GM19438 (cell line): Measurements from ENCODE around the gene MGA.

Experiments used
- ATAC-seq: cut with Tn5 transposase; IDR thresholded peaks from one replicate; pipeline ENCODE4 v1.9.1; 2021; ENCODE audit warnings: low read depth; ENCODE audit not compliant: unreplicated experiment

The MGA gene

DNA sequence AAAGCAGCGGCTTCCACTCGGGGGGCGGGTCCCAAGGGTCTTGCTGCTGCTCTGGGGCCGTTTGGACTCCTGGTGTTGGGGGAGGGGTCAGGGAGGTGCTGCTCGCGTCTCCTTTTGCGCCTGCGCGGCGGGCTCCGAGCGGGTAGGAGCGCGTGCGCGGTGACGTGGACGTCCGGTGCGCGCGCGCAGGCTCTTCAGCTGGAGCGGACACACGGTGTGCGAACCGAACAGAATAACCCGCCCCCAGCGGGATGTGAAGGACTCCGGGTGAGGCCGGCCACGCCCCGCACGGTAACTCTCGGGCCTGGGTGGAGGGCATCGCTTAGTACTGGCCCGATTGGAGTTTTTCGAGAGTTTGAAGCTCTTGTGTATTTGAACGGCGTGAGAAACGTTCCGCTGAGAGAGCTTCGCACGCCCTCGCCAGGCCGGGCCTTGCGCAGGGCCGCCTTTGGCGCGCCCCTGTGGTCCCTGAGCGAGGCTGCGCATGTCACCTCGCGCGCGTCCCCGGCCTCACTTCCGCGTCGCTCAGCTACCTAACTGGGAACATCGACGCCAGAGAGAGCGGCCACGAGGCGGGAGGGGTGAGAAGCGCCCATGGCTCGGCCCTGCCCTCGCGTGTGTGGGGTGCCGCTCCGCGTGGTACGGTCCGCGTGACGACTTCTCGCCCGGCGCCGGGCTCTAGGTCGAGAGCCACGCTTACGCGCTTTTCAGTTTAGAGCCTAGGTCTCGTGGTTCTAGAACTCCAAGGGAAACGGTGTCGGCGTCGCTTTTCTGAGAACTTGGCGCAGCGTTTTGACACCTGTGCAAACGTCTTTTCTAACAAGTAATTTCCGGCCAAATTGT, at the start of gene MGA:
MGA (plus strand) TSS at position 171 of the 843 bp plus-strand sequence.
- ATAC-seq: peak; percentile 67

DNA sequence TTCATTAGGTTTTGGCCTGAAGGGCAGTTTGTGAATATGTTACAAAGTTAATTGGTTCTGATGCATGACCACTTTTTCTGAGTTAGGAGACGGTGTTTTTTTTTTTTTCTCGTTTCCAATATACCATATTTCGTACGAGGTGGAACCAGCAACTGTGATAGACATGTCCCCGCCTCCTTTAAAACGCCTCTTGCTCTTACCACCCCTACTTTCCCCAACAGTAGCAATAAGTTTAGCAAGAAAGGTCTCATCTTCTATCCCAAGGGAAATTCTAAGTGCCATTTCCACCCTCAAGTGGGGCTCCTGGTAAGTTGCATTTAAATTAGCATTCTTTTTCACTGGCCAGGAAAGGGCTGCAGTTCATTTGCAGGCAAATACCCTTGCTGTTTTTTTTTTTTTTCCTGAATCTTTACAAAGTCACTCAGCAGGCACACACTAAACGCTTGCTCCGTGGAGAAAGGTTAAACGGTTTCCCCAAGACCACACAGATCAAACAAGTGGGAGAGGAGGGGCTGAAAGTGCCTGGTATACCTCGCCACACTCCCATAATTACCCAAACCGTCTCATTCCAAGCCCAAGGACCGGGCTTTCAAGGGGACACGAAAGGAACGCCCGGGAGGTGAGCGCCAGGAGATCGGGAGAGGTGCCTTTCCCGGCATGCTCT, 39.5 kb upstream of the MGA start:
- no peak for ATAC-seq

- ATAC-seq: no peak
Measured at GRCh38 chr15:41621200-41622193, 38.7 kb upstream of the MGA start.

- no peak for ATAC-seq
Measured at GRCh38 chr15:41622901-41623300, 37.3 kb upstream of the MGA start.

GRCh38 chr15:41627203-41627602, 33.0 kb upstream of the MGA start:
- ATAC-seq: no peak

DNA sequence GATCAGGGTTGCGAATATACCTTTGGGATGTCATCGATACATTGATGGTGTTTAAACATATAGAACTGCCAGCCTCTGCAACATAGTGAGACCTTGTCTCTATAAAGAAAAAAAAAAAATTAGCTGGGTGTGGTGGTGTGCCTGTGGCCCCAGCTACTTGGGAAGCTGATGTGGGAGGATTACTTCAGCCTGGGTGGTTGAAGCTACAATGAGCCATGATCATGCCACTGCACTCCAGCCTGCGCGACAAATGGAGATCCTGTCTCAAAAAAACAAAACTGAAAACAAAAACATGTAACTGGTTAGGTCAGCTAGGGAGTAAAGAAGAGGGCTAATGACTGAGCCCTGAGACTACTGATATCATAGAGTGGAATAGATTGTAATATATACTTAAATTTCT, 30.7 kb upstream of the MGA start:
- ATAC-seq: no peak

DNA sequence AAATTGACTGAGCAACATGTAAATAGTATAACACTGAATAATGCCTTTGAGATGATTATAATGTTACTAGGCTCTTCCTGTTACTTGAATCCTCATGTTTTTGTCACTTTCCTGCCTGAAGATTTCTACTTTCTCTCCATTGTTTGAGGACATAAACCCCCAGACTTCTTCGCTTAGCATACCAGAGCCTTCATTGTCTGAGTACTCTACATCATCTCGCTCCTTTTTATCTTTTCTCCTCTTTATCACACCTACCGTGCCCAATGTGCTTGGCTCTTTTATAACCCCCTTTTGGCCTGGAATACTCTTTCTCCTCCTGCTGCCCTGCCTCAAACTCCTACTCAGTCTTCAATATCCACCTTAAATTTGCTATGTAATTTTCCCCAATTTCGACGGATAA, 30.3 kb upstream of the MGA start:
- ATAC-seq: no peak

DNA sequence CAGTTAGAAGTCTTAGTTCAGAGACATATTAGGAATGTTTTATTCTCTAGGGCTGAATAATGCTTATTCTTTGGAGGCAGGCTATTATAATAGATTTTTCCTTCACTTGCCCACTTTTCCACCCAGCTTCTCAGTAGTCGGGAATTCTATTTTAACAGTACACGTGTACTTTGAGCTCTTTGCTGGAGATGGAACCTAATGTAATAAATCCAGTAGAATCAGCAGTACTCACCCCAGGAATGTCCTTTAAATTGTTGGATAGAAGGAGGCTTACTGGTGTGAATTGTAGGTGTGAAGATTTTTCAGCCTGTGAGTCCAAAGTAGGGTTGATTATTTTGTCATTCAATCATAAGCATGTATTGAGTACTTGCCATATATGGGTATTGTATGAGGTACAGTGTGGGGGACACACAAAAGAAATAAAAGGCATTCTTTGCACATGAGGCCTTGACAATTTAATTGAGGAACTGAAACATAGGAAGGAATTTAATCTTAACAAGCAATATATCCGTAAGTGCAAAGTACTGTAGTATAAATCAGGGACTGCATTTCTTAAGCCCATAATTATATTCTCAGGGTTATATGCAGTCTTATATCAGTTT, 29.5 kb upstream of the MGA start:
- ATAC-seq: no peak

DNA sequence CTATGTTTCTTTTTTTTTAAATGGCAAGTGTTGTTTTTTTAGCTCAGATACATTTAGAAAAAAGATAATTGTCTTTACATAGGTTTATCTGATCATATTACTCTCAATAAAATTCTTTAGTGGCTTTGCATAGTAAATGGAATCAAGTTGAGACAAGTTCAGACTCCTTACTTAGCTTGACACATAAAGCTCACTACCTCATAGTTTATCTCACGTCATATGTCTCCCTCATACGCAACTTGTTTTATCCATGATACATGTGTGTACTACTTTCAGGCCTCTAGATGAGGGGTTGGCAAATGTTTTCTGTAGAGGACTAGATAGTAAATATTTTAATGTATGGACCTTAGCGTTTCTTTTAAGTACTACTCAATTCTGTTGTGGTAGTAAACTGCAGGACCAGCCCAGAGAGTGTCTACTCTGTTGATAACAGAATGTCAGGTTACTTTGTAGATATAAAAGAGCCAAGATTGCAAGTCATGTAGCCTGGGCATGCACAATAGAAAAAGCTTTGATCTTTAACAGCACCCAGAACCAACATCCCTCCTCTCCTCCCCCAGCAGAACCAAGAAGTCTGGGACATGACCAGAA, 28.2 kb upstream of the MGA start:
- ATAC-seq: no peak

GRCh38 chr15:41633609-41634008, 26.6 kb upstream of the MGA start:
- ATAC-seq: no peak

GRCh38 chr15:41634072-41634626, 26.1 kb upstream of the MGA start:
- ATAC-seq: no peak

GRCh38 chr15:41637086-41637485, 23.1 kb upstream of the MGA start:
- ATAC-seq: no peak

- no peak for ATAC-seq
Measured at GRCh38 chr15:41640985-41641384, 19.2 kb upstream of the MGA start.

DNA sequence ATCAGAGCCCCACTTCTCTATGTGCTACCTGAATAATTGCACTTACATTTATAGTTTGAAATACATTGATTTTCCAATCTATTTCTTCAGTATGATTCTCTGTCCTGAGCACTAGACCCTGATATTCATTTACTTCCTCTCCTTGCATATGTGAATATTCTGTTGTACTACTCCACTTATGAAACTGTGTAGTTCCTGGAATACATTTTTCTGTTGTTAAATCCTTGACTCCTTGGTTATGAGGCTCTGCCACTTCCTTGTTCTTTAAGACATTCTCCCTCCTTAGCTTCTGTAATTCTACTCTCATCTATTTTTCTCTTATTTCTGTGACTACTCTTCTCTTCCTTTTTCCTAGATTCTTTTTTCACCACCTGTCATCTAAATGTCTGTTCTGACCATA, 12.9 kb upstream of the MGA start:
- no peak for ATAC-seq

DNA sequence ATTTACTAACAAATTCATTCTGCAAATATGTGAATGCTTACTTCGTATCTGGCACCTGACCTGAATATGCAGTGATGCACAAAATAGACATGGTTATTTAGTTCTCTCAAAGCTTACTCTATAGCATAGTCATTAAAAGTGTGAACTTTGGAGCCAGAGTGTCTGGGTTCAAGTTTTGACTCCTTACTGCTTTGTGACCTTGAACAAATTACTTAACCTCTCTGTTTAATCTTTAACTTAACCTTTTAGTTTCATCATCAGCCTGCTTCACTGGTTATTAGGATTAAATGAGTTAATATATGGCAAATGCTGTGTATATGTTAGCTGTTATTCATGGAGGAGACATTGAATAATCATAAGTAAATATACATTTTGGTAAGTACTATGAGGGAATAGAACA, 12.1 kb upstream of the MGA start:
- no peak for ATAC-seq

- ATAC-seq: no peak
Measured at GRCh38 chr15:41648770-41649169, 11.4 kb upstream of the MGA start.

GRCh38 chr15:41650806-41651205, 9.4 kb upstream of the MGA start:
- ATAC-seq: no peak

- no peak for ATAC-seq
Measured at GRCh38 chr15:41651373-41651772, 8.8 kb upstream of the MGA start.

DNA sequence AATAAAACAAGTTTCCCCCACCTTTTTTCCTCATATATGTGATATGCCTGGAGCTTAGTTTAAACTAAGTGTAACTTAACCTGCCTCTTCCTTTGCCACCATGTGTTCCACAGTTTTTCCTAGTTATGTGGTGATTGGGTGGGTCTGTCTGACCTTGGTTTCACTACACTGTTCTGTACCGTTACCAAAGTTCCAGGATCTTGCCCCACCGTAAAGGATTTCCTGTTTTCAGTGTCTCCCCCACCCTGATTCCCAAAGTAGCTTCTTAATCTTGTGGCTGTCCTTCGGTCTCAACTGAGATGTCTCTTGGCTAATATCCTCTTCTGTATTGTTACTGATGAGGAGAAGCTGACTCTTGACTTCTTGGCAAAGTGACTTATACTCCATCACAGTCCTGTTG, 6.4 kb upstream of the MGA start:
- no peak for ATAC-seq

DNA sequence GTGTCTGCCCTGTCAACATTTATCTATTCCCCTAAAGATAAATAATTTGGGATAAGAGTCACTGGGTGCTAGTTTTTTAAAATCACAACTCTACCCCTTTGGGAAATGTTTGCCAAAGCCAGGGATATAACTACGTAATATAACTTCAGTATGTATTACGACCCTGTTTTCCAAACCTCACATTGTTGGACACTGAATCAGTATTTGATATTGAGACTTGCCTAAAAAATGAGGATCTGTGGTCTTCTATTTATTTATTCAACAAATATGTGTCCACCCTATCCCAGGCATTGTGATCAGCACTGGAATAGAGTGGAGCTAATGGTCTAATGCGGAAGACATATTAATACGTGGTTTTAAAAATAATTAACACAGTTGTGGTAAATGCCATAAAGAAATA, 4.5 kb upstream of the MGA start:
- ATAC-seq: no peak
